ENCODE data around the gene ALPP. TPM values are rescaled to one million over a fixed set of nuclear protein-coding genes. Genes with fewer than 3 reads are reported as not detected.
"Not testable (repeated sequence)": the region's sequence is repeated elsewhere in the genome, so short reads cannot be mapped to it uniquely, and the experiment has no call there.

ALPP gene
- polyA plus RNA-seq, 1 donor, result 0.06 TPM

DNA sequence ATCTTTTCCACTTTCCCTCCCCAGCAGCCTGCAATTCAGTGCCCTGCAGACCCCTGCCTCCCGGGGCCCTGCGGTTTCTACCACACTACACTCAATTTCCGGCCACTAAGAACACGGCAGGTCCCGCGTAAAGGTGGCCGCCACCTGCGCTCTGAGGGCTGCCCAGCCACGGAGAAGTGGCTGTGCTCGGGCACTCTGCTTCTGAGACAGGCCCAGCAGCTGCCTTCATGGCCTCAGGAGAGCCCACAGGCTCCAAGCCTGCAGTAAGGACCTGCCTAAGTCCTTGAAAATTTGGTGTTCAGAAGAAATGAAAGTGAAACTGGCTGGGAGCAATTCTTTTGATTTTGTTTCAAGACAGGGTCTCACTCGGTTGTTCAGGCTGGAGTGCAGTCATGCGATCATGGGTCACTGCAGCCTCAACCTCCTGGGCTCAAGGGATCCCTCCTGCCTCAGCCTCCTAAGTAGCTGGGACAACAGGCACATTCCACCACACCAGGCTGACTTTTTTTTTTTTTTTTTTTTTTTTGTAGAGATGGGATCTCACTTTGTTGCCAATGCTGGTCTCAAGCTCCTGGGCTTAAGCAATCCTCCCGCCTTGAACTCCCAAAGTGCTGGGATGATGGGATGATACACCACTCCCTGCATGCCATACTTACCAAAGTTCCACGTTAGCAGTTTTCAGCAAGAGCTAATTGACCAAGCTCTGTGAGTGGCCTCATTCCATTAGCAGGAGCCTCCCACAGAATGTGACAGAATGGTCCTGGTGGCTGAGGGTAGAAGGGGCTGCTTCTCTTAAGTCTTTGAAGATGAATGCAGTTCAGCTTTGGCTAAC is 14.6 kb upstream of the ALPP start:
- Histone ChIP-seq H3K4me1 (ENCODE audit: control insufficient read depth, insufficient read depth, low read length) (peaks cover 4% of the 10 kb centered on the region), H3K9me3 (ENCODE audit: control insufficient read depth, low read depth, low read length) (no peaks in the 10 kb centered on the region), H3K4me3 (ENCODE audit: low read length) (no peak overlapping the region), H3K27me3 (ENCODE audit: control insufficient read depth, insufficient read depth, low read length) (no peaks in the 10 kb centered on the region), H3K36me3 (ENCODE audit: control insufficient read depth, insufficient read depth, low read length) (no peaks in the 10 kb centered on the region), H3K27ac (ENCODE audit: low read length) (no peak overlapping the region)
- WGBS (ENCODE audit: insufficient coverage, low lambda C conversion rate), result no CpG with 5 or more reads among the region's 14 CpGs
- DNase-seq, result no peak

- H3K36me3 ChIP-seq (ENCODE audit: control insufficient read depth, insufficient read depth, low read length); H3K27me3 ChIP-seq (ENCODE audit: control insufficient read depth, insufficient read depth, low read length); H3K4me1 ChIP-seq (ENCODE audit: control insufficient read depth, insufficient read depth, low read length); DNase-seq; H3K27ac ChIP-seq (ENCODE audit: low read length); H3K9me3 ChIP-seq (ENCODE audit: control insufficient read depth, low read depth, low read length); H3K4me3 ChIP-seq (ENCODE audit: low read length): not testable (repeated sequence)
- no CpG with 5 or more reads among the region's 18 CpGs for WGBS (ENCODE audit: insufficient coverage, low lambda C conversion rate)
These were observed 13.6 kb upstream of the ALPP start for GRCh38 chr2:232364806-232365594.

DNA sequence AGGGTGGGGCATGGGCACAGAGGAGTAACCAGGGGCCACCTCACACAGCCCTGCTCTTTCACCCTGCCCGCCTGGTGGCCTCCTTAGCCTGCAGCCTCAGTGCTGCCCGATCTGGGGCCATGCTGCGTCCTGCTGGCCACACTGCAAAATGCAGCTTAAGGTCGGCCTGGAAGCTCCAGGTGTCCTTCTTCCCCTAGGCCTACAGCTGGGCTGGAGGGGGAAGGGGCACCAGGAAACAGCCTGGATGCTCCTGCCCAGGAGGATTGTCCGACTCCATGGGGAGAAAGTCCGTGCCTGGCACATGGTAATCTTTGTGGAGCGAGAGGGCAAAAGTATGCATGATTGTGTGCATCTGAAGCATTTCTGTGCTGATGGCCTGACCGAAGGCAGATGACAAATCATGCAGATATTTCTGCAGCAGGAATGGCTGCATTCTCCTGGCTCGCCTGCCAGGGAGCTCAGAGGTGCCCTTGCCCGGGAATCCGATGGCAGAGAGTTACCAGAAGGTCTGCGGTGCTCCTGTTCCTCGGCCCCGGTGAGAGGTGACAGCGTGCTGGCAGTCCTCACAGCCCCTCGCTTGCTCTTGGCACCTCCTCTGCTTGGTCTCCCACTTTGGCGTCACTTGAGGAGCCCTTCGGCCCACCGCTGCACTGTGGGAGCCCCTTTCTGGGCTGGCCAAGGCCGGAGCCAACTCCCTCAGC is 12.8 kb upstream of the ALPP start:
- WGBS (ENCODE audit: insufficient coverage, low lambda C conversion rate), result no CpG with 5 or more reads among the region's 20 CpGs
- Histone ChIP-seq H3K9me3 (ENCODE audit: control insufficient read depth, low read depth, low read length) (no peaks in the 10 kb centered on the region), H3K27ac (ENCODE audit: low read length) (no peak overlapping the region), H3K36me3 (ENCODE audit: control insufficient read depth, insufficient read depth, low read length) (no peaks in the 10 kb centered on the region), H3K4me3 (ENCODE audit: low read length) (no peak overlapping the region), H3K27me3 (ENCODE audit: control insufficient read depth, insufficient read depth, low read length) (no peaks in the 10 kb centered on the region), H3K4me1 (ENCODE audit: control insufficient read depth, insufficient read depth, low read length) (peaks cover 4% of the 10 kb centered on the region)
- no peak for DNase-seq

GRCh38 chr2:232366461-232366860 is 12.1 kb upstream of the ALPP start:
- not testable (repeated sequence) for H3K4me1 ChIP-seq (ENCODE audit: control insufficient read depth, insufficient read depth, low read length); DNase-seq; H3K4me3 ChIP-seq (ENCODE audit: low read length); H3K9me3 ChIP-seq (ENCODE audit: control insufficient read depth, low read depth, low read length); H3K27ac ChIP-seq (ENCODE audit: low read length); H3K36me3 ChIP-seq (ENCODE audit: control insufficient read depth, insufficient read depth, low read length); H3K27me3 ChIP-seq (ENCODE audit: control insufficient read depth, insufficient read depth, low read length)
- WGBS (ENCODE audit: insufficient coverage, low lambda C conversion rate), result no CpG with 5 or more reads among the region's 23 CpGs

DNA sequence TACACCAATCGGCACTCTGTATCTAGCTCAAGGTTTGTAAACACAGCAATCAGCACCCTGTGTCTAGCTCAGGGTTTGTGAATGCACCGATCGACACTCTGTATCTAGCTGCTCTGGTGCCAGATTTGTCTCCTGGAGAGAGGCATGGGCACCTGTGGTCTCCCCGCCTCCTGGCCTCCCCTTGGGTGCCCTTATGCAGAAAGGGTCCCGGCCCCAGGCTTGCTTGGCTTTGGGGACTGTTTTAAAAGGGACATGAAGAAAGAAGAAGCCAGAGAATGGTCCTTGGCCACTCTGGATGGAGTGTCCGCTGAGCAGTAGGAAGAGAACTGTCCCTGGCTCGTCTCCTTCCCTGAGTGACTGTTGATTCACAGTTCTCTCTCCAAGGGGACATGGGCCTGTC is 11.5 kb upstream of the ALPP start:
- Histone ChIP-seq H3K4me1 (ENCODE audit: control insufficient read depth, insufficient read depth, low read length) (peaks cover 4% of the 10 kb centered on the region), H3K27ac (ENCODE audit: low read length) (no peak overlapping the region), H3K9me3 (ENCODE audit: control insufficient read depth, low read depth, low read length) (no peaks in the 10 kb centered on the region), H3K36me3 (ENCODE audit: control insufficient read depth, insufficient read depth, low read length) (no peaks in the 10 kb centered on the region), H3K4me3 (ENCODE audit: low read length) (no peak overlapping the region), H3K27me3 (ENCODE audit: control insufficient read depth, insufficient read depth, low read length) (no peaks in the 10 kb centered on the region)
- WGBS (ENCODE audit: insufficient coverage, low lambda C conversion rate), result no CpG with 5 or more reads among the region's 7 CpGs
- no peak for DNase-seq

GRCh38 chr2:232367591-232368233 is 10.8 kb upstream of the ALPP start:
- Histone ChIP-seq H3K36me3 (ENCODE audit: control insufficient read depth, insufficient read depth, low read length) (no peaks in the 10 kb centered on the region), H3K4me3 (ENCODE audit: low read length) (no peak overlapping the region), H3K9me3 (ENCODE audit: control insufficient read depth, low read depth, low read length) (no peaks in the 10 kb centered on the region), H3K4me1 (ENCODE audit: control insufficient read depth, insufficient read depth, low read length) (peaks cover 4% of the 10 kb centered on the region), H3K27ac (ENCODE audit: low read length) (no peak overlapping the region), H3K27me3 (ENCODE audit: control insufficient read depth, insufficient read depth, low read length) (no peaks in the 10 kb centered on the region)
- no peak for DNase-seq
- no CpG with 5 or more reads among the region's 13 CpGs for WGBS (ENCODE audit: insufficient coverage, low lambda C conversion rate)

DNA sequence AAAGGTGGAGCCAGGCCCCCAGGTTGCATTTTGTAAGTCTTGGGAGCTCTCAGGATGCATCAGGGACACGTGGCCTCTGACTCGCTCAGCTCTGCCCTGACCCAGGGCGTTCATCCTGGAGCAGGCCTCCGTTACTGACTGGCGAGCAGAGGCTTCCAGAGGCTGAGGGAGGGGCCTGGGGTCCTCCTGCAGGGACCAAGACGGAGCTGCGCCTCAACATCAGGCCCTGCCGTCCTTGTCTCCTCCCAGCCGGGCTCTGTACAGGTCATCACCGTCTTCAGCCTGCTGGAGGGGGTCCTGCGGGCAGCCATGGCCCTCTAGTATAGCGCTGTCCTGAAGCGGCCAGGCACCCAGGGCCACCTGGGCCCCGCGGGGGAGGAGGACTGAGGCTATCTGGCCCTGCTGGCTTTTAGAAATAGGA is 10.2 kb upstream of the ALPP start:
- no peaks in the 10 kb centered on the region for H3K36me3 ChIP-seq (ENCODE audit: control insufficient read depth, insufficient read depth, low read length)
- DNase-seq, result no peak
- WGBS (ENCODE audit: insufficient coverage, low lambda C conversion rate), result no CpG with 5 or more reads among the region's 15 CpGs
- H3K4me3 ChIP-seq (ENCODE audit: low read length), result no peak overlapping the region
- H3K27me3 ChIP-seq (ENCODE audit: control insufficient read depth, insufficient read depth, low read length), result no peaks in the 10 kb centered on the region
- H3K9me3 ChIP-seq (ENCODE audit: control insufficient read depth, low read depth, low read length), result no peaks in the 10 kb centered on the region
- H3K27ac ChIP-seq (ENCODE audit: low read length), result no peak overlapping the region
- peaks cover 4% of the 10 kb centered on the region for H3K4me1 ChIP-seq (ENCODE audit: control insufficient read depth, insufficient read depth, low read length)

- Histone ChIP-seq H3K4me1 (ENCODE audit: control insufficient read depth, insufficient read depth, low read length) (peaks cover 4% of the 10 kb centered on the region), H3K27me3 (ENCODE audit: control insufficient read depth, insufficient read depth, low read length) (no peaks in the 10 kb centered on the region), H3K27ac (ENCODE audit: low read length) (no peak overlapping the region), H3K36me3 (ENCODE audit: control insufficient read depth, insufficient read depth, low read length) (no peaks in the 10 kb centered on the region), H3K9me3 (ENCODE audit: control insufficient read depth, low read depth, low read length) (no peaks in the 10 kb centered on the region), H3K4me3 (ENCODE audit: low read length) (no peak overlapping the region)
- WGBS (ENCODE audit: insufficient coverage, low lambda C conversion rate), result no CpG with 5 or more reads among the region's 15 CpGs
- no peak for DNase-seq
These were observed 9.2 kb upstream of the ALPP start for GRCh38 chr2:232369126-232369951.

DNA sequence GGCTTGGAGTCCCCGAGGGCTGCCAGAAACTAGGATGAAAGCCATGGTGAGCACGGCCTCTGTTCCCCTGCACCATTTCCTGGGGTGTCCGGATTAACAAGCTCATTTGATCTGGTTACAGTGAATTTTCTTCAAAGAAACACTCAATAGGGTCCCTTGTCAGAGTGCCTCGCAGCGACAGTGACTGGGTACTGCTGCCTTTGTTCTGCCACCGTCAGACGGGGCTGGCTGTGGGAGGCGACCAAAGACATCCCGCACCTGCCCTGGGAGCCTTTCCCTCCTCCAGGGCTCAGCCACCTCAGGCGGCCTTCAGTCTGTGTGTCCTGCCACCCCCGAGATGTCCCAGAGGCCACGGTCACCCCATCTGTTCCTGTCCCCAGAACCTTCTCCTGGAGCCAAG is 8.5 kb upstream of the ALPP start:
- not testable (repeated sequence) for H3K4me1 ChIP-seq (ENCODE audit: control insufficient read depth, insufficient read depth, low read length); H3K27ac ChIP-seq (ENCODE audit: low read length); H3K9me3 ChIP-seq (ENCODE audit: control insufficient read depth, low read depth, low read length); H3K36me3 ChIP-seq (ENCODE audit: control insufficient read depth, insufficient read depth, low read length); H3K27me3 ChIP-seq (ENCODE audit: control insufficient read depth, insufficient read depth, low read length); DNase-seq; H3K4me3 ChIP-seq (ENCODE audit: low read length)
- WGBS (ENCODE audit: insufficient coverage, low lambda C conversion rate), result no CpG with 5 or more reads among the region's 12 CpGs

All from large intestine (tissue), 3 donors.